ENCODE data around the gene MUC21.

The MUC21 gene

GRCh38 chr6:30947231-30947630, 36.3 kb upstream of the MUC21 start:
- FAIRE-seq, result no peak
- no peak for DNase-seq (ENCODE audit: insufficient read length, low spot score)
- TF ChIP-seq POLR2A (IDR thresholded peaks at IDR 0.05; ENCODE audit: low read depth, low read length) (no peak), TAF1 (IDR thresholded peaks at IDR 0.05; ENCODE audit: low read depth, low read length) (no peak), POU2F2 (IDR thresholded peaks at IDR 0.05; ENCODE audit: low read depth, low read length) (no peak), PAX5 (IDR thresholded peaks at IDR 0.05; ENCODE audit: insufficient read depth, low read length, severe bottlenecking) (no peak), SPI1 (IDR thresholded peaks at IDR 0.05; ENCODE audit: low read depth, low read length) (no peak), POLR2AphosphoS5 (IDR thresholded peaks at IDR 0.05; ENCODE audit: low read depth, low read length) (no peak)

DNA sequence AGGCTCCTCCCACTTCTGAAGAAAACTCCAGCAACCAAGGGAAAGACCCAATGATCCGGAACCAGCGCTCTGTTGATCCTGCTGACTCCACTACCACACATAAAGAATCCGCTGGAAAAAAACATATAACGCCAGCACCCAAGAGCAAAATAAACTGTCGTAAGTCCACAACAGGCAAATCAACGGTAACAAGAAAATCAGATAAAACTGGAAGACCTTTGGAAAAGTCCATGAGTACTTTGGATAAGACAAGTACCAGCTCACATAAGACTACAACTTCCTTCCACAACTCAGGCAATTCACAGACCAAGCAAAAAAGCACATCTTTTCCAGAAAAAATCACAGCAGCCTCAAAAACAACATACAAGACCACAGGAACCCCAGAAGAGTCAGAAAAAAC, 34.7 kb upstream of the MUC21 start:
- TF ChIP-seq POU2F2 (IDR thresholded peaks at IDR 0.05; ENCODE audit: low read depth, low read length) (no peak), SPI1 (IDR thresholded peaks at IDR 0.05; ENCODE audit: low read depth, low read length) (no peak), TAF1 (IDR thresholded peaks at IDR 0.05; ENCODE audit: low read depth, low read length) (no peak), POLR2A (IDR thresholded peaks at IDR 0.05; ENCODE audit: low read depth, low read length) (no peak)
- DNase-seq (ENCODE audit: insufficient read length, low spot score), result no peak
- FAIRE-seq, result no peak

DNA sequence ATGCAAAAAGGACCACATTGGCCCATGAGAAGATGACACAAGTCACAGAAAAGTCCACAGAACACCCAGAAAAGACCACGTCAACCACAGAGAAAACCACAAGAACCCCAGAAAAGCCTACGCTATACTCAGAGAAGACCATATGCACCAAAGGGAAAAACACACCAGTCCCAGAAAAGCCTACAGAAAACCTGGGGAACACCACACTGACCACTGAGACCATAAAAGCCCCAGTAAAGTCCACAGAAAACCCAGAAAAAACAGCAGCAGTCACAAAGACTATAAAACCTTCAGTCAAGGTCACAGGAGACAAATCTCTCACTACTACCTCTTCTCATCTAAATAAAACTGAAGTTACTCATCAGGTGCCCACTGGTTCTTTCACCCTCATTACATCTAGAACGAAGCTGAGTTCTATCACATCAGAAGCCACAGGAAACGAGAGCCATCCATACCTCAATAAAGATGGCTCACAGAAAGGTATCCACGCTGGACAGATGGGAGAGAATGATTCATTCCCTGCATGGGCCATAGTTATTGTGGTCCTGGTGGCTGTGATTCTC, 31.5 kb upstream of the MUC21 start:
- no peak for TF ChIP-seq PAX5 (IDR thresholded peaks at IDR 0.05; ENCODE audit: insufficient read depth, low read length, severe bottlenecking)
- TF ChIP-seq POU2F2 (IDR thresholded peaks at IDR 0.05; ENCODE audit: low read depth, low read length), result no peak
- no peak for TF ChIP-seq TAF1 (IDR thresholded peaks at IDR 0.05; ENCODE audit: low read depth, low read length)
- TF ChIP-seq SPI1 (IDR thresholded peaks at IDR 0.05; ENCODE audit: low read depth, low read length), result no peak
- TF ChIP-seq POLR2AphosphoS5 (IDR thresholded peaks at IDR 0.05; ENCODE audit: low read depth, low read length), result no peak
- TF ChIP-seq POLR2A (IDR thresholded peaks at IDR 0.05; ENCODE audit: low read depth, low read length), result no peak
- DNase-seq (ENCODE audit: insufficient read length, low spot score), result no peak
- FAIRE-seq, result no peak

DNA sequence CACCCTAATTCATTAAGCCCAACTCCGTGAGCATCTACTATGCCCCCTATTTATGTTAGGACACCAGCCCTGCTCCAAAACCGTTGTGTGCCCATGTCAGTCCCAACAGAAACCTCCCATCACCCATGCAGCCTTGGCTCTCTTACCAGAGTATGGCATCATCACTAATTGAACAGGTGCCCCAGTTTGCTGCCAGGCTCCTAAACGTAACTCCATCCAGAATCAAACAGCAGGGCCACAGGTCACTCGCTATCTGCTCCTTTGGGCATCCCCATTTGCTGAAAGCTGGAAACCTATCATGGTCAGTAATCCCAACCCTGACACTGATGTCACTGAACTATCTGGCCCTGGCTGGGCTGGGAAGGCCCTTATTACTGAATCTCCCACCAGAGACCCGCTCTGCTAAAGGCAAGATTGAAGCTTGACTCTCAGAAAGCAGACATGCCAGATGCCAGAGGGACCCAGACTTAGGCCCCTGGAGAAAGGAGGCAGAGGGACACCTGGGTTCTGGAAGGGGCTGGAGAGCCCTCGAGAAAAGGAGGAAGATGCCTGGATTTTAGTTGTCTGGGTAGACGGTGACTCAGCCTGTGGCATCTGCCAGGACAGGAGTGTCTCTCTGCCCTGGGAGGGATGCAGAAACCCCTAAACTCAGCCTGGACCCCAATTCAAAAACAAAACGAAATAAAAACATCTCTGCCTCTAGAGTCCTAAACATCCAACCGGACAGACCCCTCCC, 28.7 kb upstream of the MUC21 start:
- FAIRE-seq (no peak), DNase-seq (ENCODE audit: insufficient read length, low spot score) (no peak)
- no peak for TF ChIP-seq PAX5 (IDR thresholded peaks at IDR 0.05; ENCODE audit: insufficient read depth, low read length, severe bottlenecking)
- TF ChIP-seq POLR2A (IDR thresholded peaks at IDR 0.05; ENCODE audit: low read depth, low read length), result no peak
- TF ChIP-seq SPI1 (IDR thresholded peaks at IDR 0.05; ENCODE audit: low read depth, low read length), result no peak
- no peak for TF ChIP-seq POU2F2 (IDR thresholded peaks at IDR 0.05; ENCODE audit: low read depth, low read length)
- no peak for TF ChIP-seq TAF1 (IDR thresholded peaks at IDR 0.05; ENCODE audit: low read depth, low read length)
- TF ChIP-seq POLR2AphosphoS5 (IDR thresholded peaks at IDR 0.05; ENCODE audit: low read depth, low read length), result no peak

DNA sequence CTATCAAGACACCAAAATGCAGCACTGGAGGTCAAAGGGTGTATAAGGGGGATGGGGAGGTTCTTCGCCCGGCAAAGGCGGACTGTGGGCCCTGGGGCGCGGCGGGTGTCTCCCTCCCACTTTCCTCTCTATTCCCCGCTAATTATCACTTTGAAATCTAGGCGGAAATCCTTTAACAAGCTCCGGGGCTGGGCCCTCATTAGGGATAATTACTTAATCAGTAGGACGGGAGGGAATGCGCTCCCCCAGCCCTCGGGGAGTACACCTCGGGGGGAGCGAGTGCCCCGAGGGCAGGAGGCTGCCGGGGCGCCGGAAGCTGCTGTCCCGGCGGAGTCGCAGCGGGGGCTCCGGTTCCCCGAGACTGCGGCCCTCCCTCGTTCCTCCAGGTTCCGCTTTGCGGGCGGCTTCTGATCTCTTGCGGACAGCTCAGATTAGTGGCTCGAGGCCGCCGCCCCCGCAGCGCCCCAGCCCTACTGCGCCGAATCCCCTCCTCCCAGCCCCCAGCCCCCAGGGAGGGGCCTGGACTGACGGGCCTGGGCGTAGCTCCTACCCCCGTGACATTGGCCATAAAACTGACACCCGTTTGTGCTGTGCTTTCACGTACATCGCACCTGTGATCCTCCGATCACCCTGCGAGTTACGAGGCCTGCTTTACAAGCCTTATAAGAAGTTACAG, 28.0 kb upstream of the MUC21 start:
- FAIRE-seq (peak; percentile 85), DNase-seq (ENCODE audit: insufficient read length, low spot score) (peak; percentile 80)
- TF ChIP-seq POLR2AphosphoS5 (IDR thresholded peaks at IDR 0.05; ENCODE audit: low read depth, low read length) (peak; percentile 51; the same call in 1 of the 2 replicates), POLR2A (IDR thresholded peaks at IDR 0.05; ENCODE audit: low read depth, low read length) (peak; percentile 65; the same call in 1 of the 2 replicates), POU2F2 (IDR thresholded peaks at IDR 0.05; ENCODE audit: low read depth, low read length) (peak; percentile 51; the same call in 1 of the 2 replicates), SPI1 (IDR thresholded peaks at IDR 0.05; ENCODE audit: low read depth, low read length) (no peak), TAF1 (IDR thresholded peaks at IDR 0.05; ENCODE audit: low read depth, low read length) (peak; percentile 99)

GRCh38 chr6:30957716-30958115, 25.8 kb upstream of the MUC21 start:
- no peak for DNase-seq (ENCODE audit: insufficient read length, low spot score)
- TF ChIP-seq PAX5 (IDR thresholded peaks at IDR 0.05; ENCODE audit: insufficient read depth, low read length, severe bottlenecking), result no peak
- TF ChIP-seq TAF1 (IDR thresholded peaks at IDR 0.05; ENCODE audit: low read depth, low read length), result no peak
- TF ChIP-seq POLR2AphosphoS5 (IDR thresholded peaks at IDR 0.05; ENCODE audit: low read depth, low read length), result no peak
- TF ChIP-seq POU2F2 (IDR thresholded peaks at IDR 0.05; ENCODE audit: low read depth, low read length), result no peak
- TF ChIP-seq SPI1 (IDR thresholded peaks at IDR 0.05; ENCODE audit: low read depth, low read length), result no peak
- TF ChIP-seq POLR2A (IDR thresholded peaks at IDR 0.05; ENCODE audit: low read depth, low read length), result no peak
- no peak for FAIRE-seq

GRCh38 chr6:30960907-30961673, 22.4 kb upstream of the MUC21 start:
- TF ChIP-seq POLR2AphosphoS5 (IDR thresholded peaks at IDR 0.05; ENCODE audit: low read depth, low read length), result no peak
- TF ChIP-seq TAF1 (IDR thresholded peaks at IDR 0.05; ENCODE audit: low read depth, low read length), result no peak
- no peak for TF ChIP-seq SPI1 (IDR thresholded peaks at IDR 0.05; ENCODE audit: low read depth, low read length)
- no peak for TF ChIP-seq POLR2A (IDR thresholded peaks at IDR 0.05; ENCODE audit: low read depth, low read length)
- TF ChIP-seq POU2F2 (IDR thresholded peaks at IDR 0.05; ENCODE audit: low read depth, low read length), result no peak
- TF ChIP-seq PAX5 (IDR thresholded peaks at IDR 0.05; ENCODE audit: insufficient read depth, low read length, severe bottlenecking), result no peak
- no peak for DNase-seq (ENCODE audit: insufficient read length, low spot score)
- FAIRE-seq, result no peak

DNA sequence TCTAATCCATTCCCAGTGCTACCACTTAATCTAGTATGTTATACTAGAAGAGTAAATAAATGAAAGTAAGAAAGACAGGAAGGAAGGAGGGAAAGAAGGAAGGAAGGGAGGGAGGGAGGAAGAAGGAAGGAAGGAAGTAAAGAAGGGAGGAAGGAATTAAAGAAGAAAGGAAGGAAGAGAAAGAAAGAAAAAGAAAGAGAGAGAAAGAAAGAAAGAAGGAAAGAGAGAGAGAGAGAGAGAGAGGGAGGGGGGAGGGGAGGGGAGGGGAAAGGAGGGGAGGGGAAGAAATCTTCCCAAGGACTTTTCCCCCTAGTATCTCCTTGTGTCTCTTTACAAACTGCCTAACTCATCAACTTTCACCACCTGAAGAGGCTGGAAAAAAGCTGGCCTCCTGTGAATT, 20.8 kb upstream of the MUC21 start:
- no peak for DNase-seq (ENCODE audit: insufficient read length, low spot score)
- FAIRE-seq, result no peak
- TF ChIP-seq SPI1 (IDR thresholded peaks at IDR 0.05; ENCODE audit: low read depth, low read length), result no peak
- no peak for TF ChIP-seq POLR2A (IDR thresholded peaks at IDR 0.05; ENCODE audit: low read depth, low read length)
- no peak for TF ChIP-seq POLR2AphosphoS5 (IDR thresholded peaks at IDR 0.05; ENCODE audit: low read depth, low read length)
- no peak for TF ChIP-seq TAF1 (IDR thresholded peaks at IDR 0.05; ENCODE audit: low read depth, low read length)
- TF ChIP-seq POU2F2 (IDR thresholded peaks at IDR 0.05; ENCODE audit: low read depth, low read length), result no peak

DNA sequence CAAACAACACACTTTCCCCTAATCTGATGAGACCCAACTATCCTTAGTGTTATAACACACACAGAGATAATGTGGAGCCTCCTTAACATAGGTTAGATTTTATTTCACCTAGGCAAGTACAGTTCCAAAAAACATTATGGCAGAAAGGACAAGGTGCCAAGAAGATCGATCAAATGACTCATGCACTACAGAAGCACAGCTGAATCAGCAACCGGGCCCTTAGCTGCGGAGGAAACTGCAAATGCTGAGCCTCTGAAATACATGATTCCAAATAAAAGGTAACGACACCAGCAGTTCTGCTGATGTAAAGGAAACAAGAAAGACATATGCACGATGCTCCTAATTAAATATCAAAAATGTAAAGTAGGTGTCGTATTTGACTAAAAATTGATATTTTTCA, 19.9 kb upstream of the MUC21 start:
- TF ChIP-seq POLR2AphosphoS5 (IDR thresholded peaks at IDR 0.05; ENCODE audit: low read depth, low read length) (no peak), POU2F2 (IDR thresholded peaks at IDR 0.05; ENCODE audit: low read depth, low read length) (no peak), TAF1 (IDR thresholded peaks at IDR 0.05; ENCODE audit: low read depth, low read length) (no peak)
- DNase-seq (ENCODE audit: insufficient read length, low spot score) (no peak), FAIRE-seq (no peak)
